ENCODE results near the gene TSPO2. TPM values are rescaled to one million over a fixed set of nuclear protein-coding genes. Genes with fewer than 3 reads are reported as not detected.

TSPO2 gene
- total and polyA plus RNA-seq, 2 of the 4 experiments (the other 2 are of a cell fraction): not detected

- intact Hi-C loops (cut with micrococcal nuclease) (no loop called here), in situ Hi-C loops (cut with MboI; ENCODE audit: low sequenced_read_pairs) (no loop called here), dilution Hi-C loops (cut with HindIII; ENCODE audit: low sequenced_read_pairs, unreplicated experiment) (no loop called here)
- Histone ChIP-seq H3K4ac (ENCODE audit: low read depth, low read length) (no peak overlapping the region), H3K9me3 (ENCODE audit: control insufficient read depth, insufficient read depth, low read length) (no peaks in the 10 kb centered on the region), H4K20me1 (ENCODE audit: insufficient read depth, low read length) (peaks cover 10% of the 10 kb centered on the region; the same call in 1 of the 2 replicates), H3K23ac (ENCODE audit: low read depth, low read length) (no peak overlapping the region), H2AK9ac (replicated peaks; ENCODE audit: low read depth, low read length, poor library complexity) (no peak overlapping the region), H3K79me1 (ENCODE audit: low read depth in 1 of 2, low read length in 2 of 2) (peaks cover 29 to 36% of the 10 kb centered on the region in 2 experiments), H3K36me3 (ENCODE audit: control insufficient read depth, insufficient read depth, low read length) (peaks cover 9% of the 10 kb centered on the region), H3K4me3 (ENCODE audit: insufficient read depth, low read depth, low read length) (no peak overlapping the region), H4K8ac (ENCODE audit: low read depth in 2 of 2, low read length in 2 of 2) (no peak overlapping the region), H2AFZ (replicated peaks; ENCODE audit: low read length, poor library complexity) (no peak overlapping the region), H3K9me1 (ENCODE audit: insufficient read depth, low read length) (peaks cover 6% of the 10 kb centered on the region), H2AK5ac (ENCODE audit: low read depth, low read length) (no peak overlapping the region), H3K27me3 (ENCODE audit: control insufficient read depth, insufficient read depth, low read length) (no peaks in the 10 kb centered on the region), H3K4me1 (ENCODE audit: control insufficient read depth, insufficient read depth, low read length) (peaks cover 3% of the 10 kb centered on the region), H3K14ac (replicated peaks; ENCODE audit: low read depth, low read length) (no peak overlapping the region), H2BK15ac (ENCODE audit: low read depth, low read length) (no peak overlapping the region), H2BK120ac (ENCODE audit: low read depth, low read length) (no peak overlapping the region), H3K56ac (ENCODE audit: extremely low read depth, insufficient read depth, low read length) (no peak overlapping the region), H3K9ac (ENCODE audit: low read depth, low read length) (no peak overlapping the region), H4K91ac (ENCODE audit: insufficient read depth, low read depth, low read length) (no peak overlapping the region), H2BK20ac (ENCODE audit: low read depth, low read length) (no peak overlapping the region), H2BK5ac (ENCODE audit: low read depth, low read length, poor library complexity, severe bottlenecking) (no peak overlapping the region), H3K4me2 (ENCODE audit: low read depth, low read length) (no peak overlapping the region), H3K18ac (ENCODE audit: low read depth, low read length) (no peak overlapping the region), H4K5ac (ENCODE audit: low read depth, low read length) (no peak overlapping the region), H3K27ac (ENCODE audit: insufficient read depth, low read length) (no peak overlapping the region)
- no CpG with 5 or more reads among the region's 3 CpGs for WGBS, 2 experiments (ENCODE audit: extremely low coverage in 2 of 2, insufficient read length in 1 of 2)
- POLR2A ChIA-PET (ENCODE audit: unreplicated experiment): no interaction called here
- DNase-seq (no peak), ATAC-seq (ENCODE audit: low read depth) (no peak)
- TF ChIP-seq USF2 (IDR thresholded peaks at IDR 0.05; ENCODE audit: low read depth, low read length) (no peak), RFX5 (IDR thresholded peaks at IDR 0.05; ENCODE audit: low read depth, low read length) (no peak), RCOR1 (IDR thresholded peaks at IDR 0.05; ENCODE audit: insufficient replicate concordance, low read length) (no peak), RAD21 (IDR thresholded peaks at IDR 0.05; ENCODE audit: low read length) (no peak), CHD1 (IDR thresholded peaks at IDR 0.05; ENCODE audit: low read depth, low read length) (no peak), MXI1 (IDR thresholded peaks at IDR 0.05; ENCODE audit: borderline replicate concordance, low read depth, low read length) (no peak), BHLHE40 (IDR thresholded peaks at IDR 0.05; ENCODE audit: low read depth, low read length) (no peak), MAZ (IDR thresholded peaks at IDR 0.05; ENCODE audit: borderline replicate concordance, low read depth, low read length) (no peak), NFE2L2 (IDR thresholded peaks at IDR 0.05; ENCODE audit: low read depth, low read length) (no peak), ELK1 (IDR thresholded peaks at IDR 0.05; ENCODE audit: borderline replicate concordance, low read depth, low read length) (no peak), POLR2A (IDR thresholded peaks at IDR 0.05; ENCODE audit: low read depth, low read length) (no peak), FOS (IDR thresholded peaks at IDR 0.05; ENCODE audit: low read depth, low read length) (no peak)
- TF ChIP-seq, protein P1, sequence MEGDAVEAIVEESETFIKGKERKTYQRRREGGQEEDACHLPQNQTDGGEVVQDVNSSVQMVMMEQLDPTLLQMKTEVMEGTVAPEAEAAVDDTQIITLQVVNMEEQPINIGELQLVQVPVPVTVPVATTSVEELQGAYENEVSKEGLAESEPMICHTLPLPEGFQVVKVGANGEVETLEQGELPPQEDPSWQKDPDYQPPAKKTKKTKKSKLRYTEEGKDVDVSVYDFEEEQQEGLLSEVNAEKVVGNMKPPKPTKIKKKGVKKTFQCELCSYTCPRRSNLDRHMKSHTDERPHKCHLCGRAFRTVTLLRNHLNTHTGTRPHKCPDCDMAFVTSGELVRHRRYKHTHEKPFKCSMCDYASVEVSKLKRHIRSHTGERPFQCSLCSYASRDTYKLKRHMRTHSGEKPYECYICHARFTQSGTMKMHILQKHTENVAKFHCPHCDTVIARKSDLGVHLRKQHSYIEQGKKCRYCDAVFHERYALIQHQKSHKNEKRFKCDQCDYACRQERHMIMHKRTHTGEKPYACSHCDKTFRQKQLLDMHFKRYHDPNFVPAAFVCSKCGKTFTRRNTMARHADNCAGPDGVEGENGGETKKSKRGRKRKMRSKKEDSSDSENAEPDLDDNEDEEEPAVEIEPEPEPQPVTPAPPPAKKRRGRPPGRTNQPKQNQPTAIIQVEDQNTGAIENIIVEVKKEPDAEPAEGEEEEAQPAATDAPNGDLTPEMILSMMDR (conservative IDR thresholded peaks at IDR 0.05; ENCODE audit: low read depth, low read length): no peak
- no TSS peak for BruUV-seq (replicated peaks)
- CTCF ChIA-PET: interaction anchor here (1.2 kb wide), 1 partner anchor 9 kb away, joined by 3 read pairs; no protein-coding TSS in a partner anchor
Measured at GRCh38 chr6:41078101-41078500, 35.8 kb downstream of the TSPO2 start.
